ENCODE data around the gene LNP1.
"Not testable (repeated sequence)": the region's sequence is repeated elsewhere in the genome, so short reads cannot be mapped to it uniquely, and the experiment has no call there.

Gene LNP1

GRCh38 chr3:100400780-100401673, at the start of gene LNP1, which contains the start of gene TOMM70:
Gene LNP1 (plus strand): TSS chr3:100401539. CDS start chr3:100429730, 28,191 bp downstream.
Gene TOMM70 (minus strand): TSS chr3:100401089. CDS start chr3:100400949, 140 bp downstream.
- Histone ChIP-seq H3K9ac (ENCODE audit: low read depth, low read length) (peak within 1 kb of the TSS; percentile 95), H3K9me3 (ENCODE audit: control insufficient read depth, insufficient read depth, low read length) (no peaks in the 10 kb centered on the region), H3K4me1 (ENCODE audit: insufficient read depth, low read length) (peaks cover 5% of the 10 kb centered on the region; the same call in 1 of the 2 replicates), H3K36me3 (ENCODE audit: insufficient read depth, low read length) (no peaks in the 10 kb centered on the region)

- H3K4me1 ChIP-seq (ENCODE audit: insufficient read depth, low read length); H3K36me3 ChIP-seq (ENCODE audit: insufficient read depth, low read length); H3K9me3 ChIP-seq (ENCODE audit: control insufficient read depth, insufficient read depth, low read length); H3K9ac ChIP-seq (ENCODE audit: low read depth, low read length): not testable (repeated sequence)
Observed at GRCh38 chr3:100351770-100352169, 49.6 kb upstream of the LNP1 start.

GRCh38 chr3:100352296-100353231, 48.8 kb upstream of the LNP1 start:
- no peak overlapping the region for H3K9ac ChIP-seq (ENCODE audit: low read depth, low read length)
- H3K4me1 ChIP-seq (ENCODE audit: insufficient read depth, low read length), result no peaks in the 10 kb centered on the region
- no peaks in the 10 kb centered on the region for H3K9me3 ChIP-seq (ENCODE audit: control insufficient read depth, insufficient read depth, low read length)
- peaks cover 8% of the 10 kb centered on the region for H3K36me3 ChIP-seq (ENCODE audit: insufficient read depth, low read length)

GRCh38 chr3:100354850-100355249, 46.5 kb upstream of the LNP1 start:
- peaks cover 8% of the 10 kb centered on the region for H3K36me3 ChIP-seq (ENCODE audit: insufficient read depth, low read length)
- no peaks in the 10 kb centered on the region for H3K9me3 ChIP-seq (ENCODE audit: control insufficient read depth, insufficient read depth, low read length)
- H3K4me1 ChIP-seq (ENCODE audit: insufficient read depth, low read length), result no peaks in the 10 kb centered on the region
- no peak overlapping the region for H3K9ac ChIP-seq (ENCODE audit: low read depth, low read length)

- H3K36me3 ChIP-seq (ENCODE audit: insufficient read depth, low read length), result peaks cover 2% of the 10 kb centered on the region
- no peak overlapping the region for H3K9ac ChIP-seq (ENCODE audit: low read depth, low read length)
- H3K9me3 ChIP-seq (ENCODE audit: control insufficient read depth, insufficient read depth, low read length), result no peaks in the 10 kb centered on the region
- no peaks in the 10 kb centered on the region for H3K4me1 ChIP-seq (ENCODE audit: insufficient read depth, low read length)
Observed at GRCh38 chr3:100358413-100358812, 42.9 kb upstream of the LNP1 start.

GRCh38 chr3:100359035-100359434, 42.3 kb upstream of the LNP1 start:
- Histone ChIP-seq H3K36me3 (ENCODE audit: insufficient read depth, low read length) (peaks cover 2% of the 10 kb centered on the region), H3K4me1 (ENCODE audit: insufficient read depth, low read length) (no peaks in the 10 kb centered on the region), H3K9me3 (ENCODE audit: control insufficient read depth, insufficient read depth, low read length) (no peaks in the 10 kb centered on the region), H3K9ac (ENCODE audit: low read depth, low read length) (no peak overlapping the region)

- Histone ChIP-seq H3K36me3 (ENCODE audit: insufficient read depth, low read length) (peaks cover 3% of the 10 kb centered on the region), H3K9ac (ENCODE audit: low read depth, low read length) (no peak overlapping the region), H3K9me3 (ENCODE audit: control insufficient read depth, insufficient read depth, low read length) (no peaks in the 10 kb centered on the region), H3K4me1 (ENCODE audit: insufficient read depth, low read length) (no peaks in the 10 kb centered on the region)
Observed at GRCh38 chr3:100360757-100361496, 40.4 kb upstream of the LNP1 start.

- Histone ChIP-seq H3K9me3 (ENCODE audit: control insufficient read depth, insufficient read depth, low read length) (no peaks in the 10 kb centered on the region), H3K36me3 (ENCODE audit: insufficient read depth, low read length) (peaks cover 3% of the 10 kb centered on the region), H3K4me1 (ENCODE audit: insufficient read depth, low read length) (no peaks in the 10 kb centered on the region), H3K9ac (ENCODE audit: low read depth, low read length) (no peak overlapping the region)
Observed at GRCh38 chr3:100361897-100362296, 39.4 kb upstream of the LNP1 start.

- H3K9ac ChIP-seq (ENCODE audit: low read depth, low read length), result no peak overlapping the region
- peaks cover 6% of the 10 kb centered on the region for H3K36me3 ChIP-seq (ENCODE audit: insufficient read depth, low read length)
- no peaks in the 10 kb centered on the region for H3K9me3 ChIP-seq (ENCODE audit: control insufficient read depth, insufficient read depth, low read length)
- no peaks in the 10 kb centered on the region for H3K4me1 ChIP-seq (ENCODE audit: insufficient read depth, low read length)
Observed at GRCh38 chr3:100364421-100364820, 36.9 kb upstream of the LNP1 start.

- Histone ChIP-seq H3K9ac (ENCODE audit: low read depth, low read length) (no peak overlapping the region), H3K36me3 (ENCODE audit: insufficient read depth, low read length) (peaks cover 6% of the 10 kb centered on the region), H3K4me1 (ENCODE audit: insufficient read depth, low read length) (no peaks in the 10 kb centered on the region), H3K9me3 (ENCODE audit: control insufficient read depth, insufficient read depth, low read length) (no peaks in the 10 kb centered on the region)
Observed at GRCh38 chr3:100366424-100366823, 34.9 kb upstream of the LNP1 start.

- H3K9me3 ChIP-seq (ENCODE audit: control insufficient read depth, insufficient read depth, low read length), result no peaks in the 10 kb centered on the region
- H3K36me3 ChIP-seq (ENCODE audit: insufficient read depth, low read length), result peaks cover 14% of the 10 kb centered on the region
- H3K4me1 ChIP-seq (ENCODE audit: insufficient read depth, low read length), result no peaks in the 10 kb centered on the region
- no peak overlapping the region for H3K9ac ChIP-seq (ENCODE audit: low read depth, low read length)
Observed at GRCh38 chr3:100368441-100368840, 32.9 kb upstream of the LNP1 start.

- Histone ChIP-seq H3K9ac (ENCODE audit: low read depth, low read length) (no peak overlapping the region), H3K9me3 (ENCODE audit: control insufficient read depth, insufficient read depth, low read length) (no peaks in the 10 kb centered on the region), H3K4me1 (ENCODE audit: insufficient read depth, low read length) (no peaks in the 10 kb centered on the region), H3K36me3 (ENCODE audit: insufficient read depth, low read length) (peaks cover 11% of the 10 kb centered on the region)
Observed at GRCh38 chr3:100370756-100371155, 30.6 kb upstream of the LNP1 start.

GRCh38 chr3:100374521-100374920, 26.8 kb upstream of the LNP1 start:
- H3K36me3 ChIP-seq (ENCODE audit: insufficient read depth, low read length), result peaks cover 11% of the 10 kb centered on the region
- H3K9ac ChIP-seq (ENCODE audit: low read depth, low read length), result no peak overlapping the region
- no peaks in the 10 kb centered on the region for H3K4me1 ChIP-seq (ENCODE audit: insufficient read depth, low read length)
- H3K9me3 ChIP-seq (ENCODE audit: control insufficient read depth, insufficient read depth, low read length), result no peaks in the 10 kb centered on the region

GRCh38 chr3:100376301-100376700, 25.0 kb upstream of the LNP1 start:
- Histone ChIP-seq H3K9me3 (ENCODE audit: control insufficient read depth, insufficient read depth, low read length) (no peaks in the 10 kb centered on the region), H3K4me1 (ENCODE audit: insufficient read depth, low read length) (no peaks in the 10 kb centered on the region), H3K9ac (ENCODE audit: low read depth, low read length) (no peak overlapping the region), H3K36me3 (ENCODE audit: insufficient read depth, low read length) (peaks cover 11% of the 10 kb centered on the region)

All from ES-I3 (cell line).